ENCODE data around the gene EFCAB11.

GRCh38 chr14:89748004-89748403, 206.5 kb downstream of the EFCAB11 start:
- TF ChIP-seq CTCF (IDR thresholded peaks at IDR 0.05) = no peak
- TF ChIP-seq POLR2A (IDR thresholded peaks at IDR 0.05) = no peak
- no peak for TF ChIP-seq EP300 (IDR thresholded peaks at IDR 0.05)
- no peak for TF ChIP-seq POLR2AphosphoS5 (IDR thresholded peaks at IDR 0.05)
